Measurements from ENCODE around the gene FRMD5.

DNA sequence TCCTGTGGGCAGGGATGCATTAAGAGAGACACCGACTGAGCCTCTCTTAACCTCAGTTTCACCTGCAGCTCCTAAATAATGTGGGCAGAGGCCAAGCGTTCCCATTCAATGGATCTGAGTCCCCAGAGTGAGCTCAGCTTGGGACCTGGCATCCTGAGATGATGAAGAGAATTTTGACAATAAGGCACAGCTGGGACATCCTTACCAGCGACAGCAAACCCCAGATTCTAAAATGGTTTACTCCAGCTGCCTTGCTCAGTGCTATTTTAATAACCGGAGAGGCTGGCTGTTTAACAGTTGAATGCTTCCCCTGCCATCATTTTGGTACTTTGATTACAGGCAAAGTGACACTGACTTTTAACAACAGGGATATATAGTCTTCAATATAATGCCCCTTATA is 244.5 kb downstream of the FRMD5 start:
- TF ChIP-seq, protein P1, sequence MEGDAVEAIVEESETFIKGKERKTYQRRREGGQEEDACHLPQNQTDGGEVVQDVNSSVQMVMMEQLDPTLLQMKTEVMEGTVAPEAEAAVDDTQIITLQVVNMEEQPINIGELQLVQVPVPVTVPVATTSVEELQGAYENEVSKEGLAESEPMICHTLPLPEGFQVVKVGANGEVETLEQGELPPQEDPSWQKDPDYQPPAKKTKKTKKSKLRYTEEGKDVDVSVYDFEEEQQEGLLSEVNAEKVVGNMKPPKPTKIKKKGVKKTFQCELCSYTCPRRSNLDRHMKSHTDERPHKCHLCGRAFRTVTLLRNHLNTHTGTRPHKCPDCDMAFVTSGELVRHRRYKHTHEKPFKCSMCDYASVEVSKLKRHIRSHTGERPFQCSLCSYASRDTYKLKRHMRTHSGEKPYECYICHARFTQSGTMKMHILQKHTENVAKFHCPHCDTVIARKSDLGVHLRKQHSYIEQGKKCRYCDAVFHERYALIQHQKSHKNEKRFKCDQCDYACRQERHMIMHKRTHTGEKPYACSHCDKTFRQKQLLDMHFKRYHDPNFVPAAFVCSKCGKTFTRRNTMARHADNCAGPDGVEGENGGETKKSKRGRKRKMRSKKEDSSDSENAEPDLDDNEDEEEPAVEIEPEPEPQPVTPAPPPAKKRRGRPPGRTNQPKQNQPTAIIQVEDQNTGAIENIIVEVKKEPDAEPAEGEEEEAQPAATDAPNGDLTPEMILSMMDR (IDR thresholded peaks at IDR 0.05; ENCODE audit: low read depth, low read length), result no peak
- TF ChIP-seq EZH2phosphoT487 (IDR thresholded peaks at IDR 0.05; ENCODE audit: low read depth), result no peak

All from OCI-LY3 (cell line).